Neutrophil (primary cell): ENCODE results near the gene NKAPD1.

ENCODE experiments used
- H3K27ac ChIP-seq: fragments of 200-600 bp; sonication (generic); 2 replicates; pipeline ENCODE4 v1.5.1; 2016; ENCODE audit warnings: mild to moderate bottlenecking, moderate library complexity
- H3K27me3 ChIP-seq: fragments of 200-600 bp; sonication (generic); 2 replicates; pipeline ENCODE4 v1.6.0; 2016; ENCODE audit warnings: mild to moderate bottlenecking
- H3K36me3 ChIP-seq: fragments of 200-600 bp; sonication (generic); 2 replicates; pipeline ENCODE4 v1.5.1; 2017
- H3K4me1 ChIP-seq, 2 experiments: fragments of 200-600 bp in 1 of 2; sonication (generic) in 1 of 2; 1 replicate in 1 of 2; 2 replicates in 1 of 2; pipeline versions ENCODE4 v1.5.1 to v1.6.1; 2013 to 2016; ENCODE audit warnings: low read depth in 1 of 2, low read length in 1 of 2, mild to moderate bottlenecking in 1 of 2, moderate library complexity in 1 of 2; ENCODE audit not compliant: control insufficient read depth in 1 of 2, insufficient read depth in 1 of 2
- H3K4me3 ChIP-seq, 2 experiments: fragments of 200-600 bp in 1 of 2; sonication (generic) in 1 of 2; 1 replicate in 1 of 2; 2 replicates in 1 of 2; pipeline ENCODE4 v1.5.1; 2013 to 2016; ENCODE audit warnings: low read depth in 1 of 2, low read length in 1 of 2, mild to moderate bottlenecking in 1 of 2, moderate library complexity in 1 of 2
- H3K9me3 ChIP-seq: fragments of 200-600 bp; sonication (generic); 2 replicates; pipeline ENCODE4 v1.5.1; 2016
- TF ChIP-seq, protein P1 (sequence below): fragments of 200-600 bp; sonication (generic); IDR thresholded peaks from 2 replicates; pipeline ENCODE4 v1.5.1; 2016; ENCODE audit warnings: antibody characterized with exemption

The NKAPD1 gene

GRCh38 chr11:112127056-112127455 is 53.0 kb downstream of the NKAPD1 start:
- TF ChIP-seq, protein P1, sequence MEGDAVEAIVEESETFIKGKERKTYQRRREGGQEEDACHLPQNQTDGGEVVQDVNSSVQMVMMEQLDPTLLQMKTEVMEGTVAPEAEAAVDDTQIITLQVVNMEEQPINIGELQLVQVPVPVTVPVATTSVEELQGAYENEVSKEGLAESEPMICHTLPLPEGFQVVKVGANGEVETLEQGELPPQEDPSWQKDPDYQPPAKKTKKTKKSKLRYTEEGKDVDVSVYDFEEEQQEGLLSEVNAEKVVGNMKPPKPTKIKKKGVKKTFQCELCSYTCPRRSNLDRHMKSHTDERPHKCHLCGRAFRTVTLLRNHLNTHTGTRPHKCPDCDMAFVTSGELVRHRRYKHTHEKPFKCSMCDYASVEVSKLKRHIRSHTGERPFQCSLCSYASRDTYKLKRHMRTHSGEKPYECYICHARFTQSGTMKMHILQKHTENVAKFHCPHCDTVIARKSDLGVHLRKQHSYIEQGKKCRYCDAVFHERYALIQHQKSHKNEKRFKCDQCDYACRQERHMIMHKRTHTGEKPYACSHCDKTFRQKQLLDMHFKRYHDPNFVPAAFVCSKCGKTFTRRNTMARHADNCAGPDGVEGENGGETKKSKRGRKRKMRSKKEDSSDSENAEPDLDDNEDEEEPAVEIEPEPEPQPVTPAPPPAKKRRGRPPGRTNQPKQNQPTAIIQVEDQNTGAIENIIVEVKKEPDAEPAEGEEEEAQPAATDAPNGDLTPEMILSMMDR: no peak
- Histone ChIP-seq H3K27ac (no peak overlapping the region), H3K4me1 (peaks cover 0 to 6% of the 10 kb centered on the region in 2 experiments), H3K9me3 (no peaks in the 10 kb centered on the region), H3K27me3 (no peaks in the 10 kb centered on the region), H3K36me3 (no peaks in the 10 kb centered on the region), H3K4me3 (no peak overlapping the region)

- H3K9me3 ChIP-seq: no peaks in the 10 kb centered on the region
- TF ChIP-seq, protein P1: no peak
- H3K27me3 ChIP-seq: no peaks in the 10 kb centered on the region
- no peak overlapping the region for H3K27ac ChIP-seq
- H3K4me1 ChIP-seq: peaks cover 0 to 11% of the 10 kb centered on the region in 2 experiments
- H3K4me3 ChIP-seq: no peak overlapping the region
- H3K36me3 ChIP-seq: no peaks in the 10 kb centered on the region
These were observed 54.5 kb downstream of the NKAPD1 start for GRCh38 chr11:112128483-112129121.

- Histone ChIP-seq H3K27me3 (no peaks in the 10 kb centered on the region), H3K4me1 (peaks cover 0 to 11% of the 10 kb centered on the region in 2 experiments), H3K9me3 (no peaks in the 10 kb centered on the region), H3K27ac (peak overlapping the region; percentile 59), H3K36me3 (no peaks in the 10 kb centered on the region), H3K4me3 (no peak overlapping the region)
- TF ChIP-seq, protein P1: no peak
These were observed 55.6 kb downstream of the NKAPD1 start for GRCh38 chr11:112129656-112130055.

- TF ChIP-seq, protein P1: no peak
- H3K27ac ChIP-seq: no peak overlapping the region
- no peak overlapping the region for H3K4me3 ChIP-seq
- no peaks in the 10 kb centered on the region for H3K9me3 ChIP-seq
- H3K36me3 ChIP-seq: no peaks in the 10 kb centered on the region
- no peaks in the 10 kb centered on the region for H3K27me3 ChIP-seq
- peaks cover 0 to 11% of the 10 kb centered on the region in 2 experiments for H3K4me1 ChIP-seq
These were observed 58.6 kb downstream of the NKAPD1 start for GRCh38 chr11:112132737-112133136.

DNA sequence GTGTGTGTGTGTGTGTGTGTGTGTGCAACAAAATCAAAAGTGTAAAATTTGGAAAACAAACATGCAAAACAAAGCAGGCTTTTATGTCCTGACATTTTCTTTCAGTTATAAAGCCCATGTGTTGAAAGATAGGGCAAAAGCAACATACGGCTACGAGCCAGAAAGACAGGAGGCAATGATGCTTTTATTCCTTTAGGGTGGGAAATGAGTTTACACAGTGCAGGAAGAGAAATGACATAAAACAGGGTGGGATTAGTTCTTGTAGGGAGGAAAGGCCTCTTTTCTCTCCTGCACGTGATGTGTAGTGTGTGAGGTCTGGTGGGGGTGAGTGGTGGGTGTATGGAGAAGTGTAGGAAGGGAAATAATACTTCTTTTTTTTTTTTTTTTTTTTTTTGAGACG is 60.4 kb downstream of the NKAPD1 start:
- H3K4me3 ChIP-seq: no peak overlapping the region
- peaks cover 2 to 10% of the 10 kb centered on the region in 2 experiments for H3K4me1 ChIP-seq
- no peaks in the 10 kb centered on the region for H3K36me3 ChIP-seq
- H3K27ac ChIP-seq: no peak overlapping the region
- TF ChIP-seq, protein P1: no peak
- H3K9me3 ChIP-seq: no peaks in the 10 kb centered on the region
- no peaks in the 10 kb centered on the region for H3K27me3 ChIP-seq
